GM06990 (cell line): ENCODE measurements around the gene ARL9.

Source experiments
- DNase-seq: peaks from one replicate; pipeline ENCODE4 v3.0.0-alpha.2; 2011; ENCODE audit not compliant: insufficient read length; ENCODE audit errors: extremely low read depth
- H3K27me3 ChIP-seq: replicated peaks from 2 replicates; pipeline ENCODE4 v1.6.0; 2011; ENCODE audit warnings: low read length; ENCODE audit not compliant: control insufficient read depth, insufficient read depth
- H3K36me3 ChIP-seq: 2 replicates; pipeline ENCODE4 v1.5.1; 2011; ENCODE audit warnings: low read length; ENCODE audit not compliant: control insufficient read depth, insufficient read depth
- H3K4me3 ChIP-seq: replicated peaks from 2 replicates; pipeline ENCODE4 v1.5.1; 2011; ENCODE audit warnings: low read depth, mild to moderate bottlenecking, control low read depth, low read length
- TF ChIP-seq, protein P1 (sequence below): IDR thresholded peaks from 2 replicates; pipeline ENCODE4 v1.5.1; 2011; ENCODE audit warnings: low read length, control low read depth, mild to moderate bottlenecking, inconsistent platforms; ENCODE audit not compliant: insufficient read depth, poor library complexity, severe bottlenecking

The ARL9 gene

DNA sequence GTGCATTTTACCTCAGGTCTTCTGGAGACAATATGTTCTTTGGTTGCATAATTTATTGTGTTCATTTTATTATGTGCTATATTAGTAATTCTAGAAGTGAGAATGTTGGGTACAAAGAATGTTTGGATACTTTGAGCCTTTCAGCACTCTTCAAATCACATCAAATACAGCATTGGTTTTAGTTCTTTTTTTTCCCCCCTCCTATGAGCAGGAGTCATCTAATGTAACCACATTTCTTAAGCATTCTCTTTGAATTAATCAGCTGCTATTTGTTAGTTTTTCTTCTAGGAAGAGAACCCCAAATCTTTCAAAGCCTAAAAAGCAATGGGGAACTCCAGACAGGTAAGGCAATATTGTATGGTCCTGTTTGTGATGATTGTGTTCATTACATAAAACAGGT lies 46.7 kb downstream of the ARL9 start:
- H3K4me3 ChIP-seq: no peak overlapping the region
- no peaks in the 10 kb centered on the region for H3K27me3 ChIP-seq
- DNase-seq: no peak
- no peaks in the 10 kb centered on the region for H3K36me3 ChIP-seq
- TF ChIP-seq, protein P1, sequence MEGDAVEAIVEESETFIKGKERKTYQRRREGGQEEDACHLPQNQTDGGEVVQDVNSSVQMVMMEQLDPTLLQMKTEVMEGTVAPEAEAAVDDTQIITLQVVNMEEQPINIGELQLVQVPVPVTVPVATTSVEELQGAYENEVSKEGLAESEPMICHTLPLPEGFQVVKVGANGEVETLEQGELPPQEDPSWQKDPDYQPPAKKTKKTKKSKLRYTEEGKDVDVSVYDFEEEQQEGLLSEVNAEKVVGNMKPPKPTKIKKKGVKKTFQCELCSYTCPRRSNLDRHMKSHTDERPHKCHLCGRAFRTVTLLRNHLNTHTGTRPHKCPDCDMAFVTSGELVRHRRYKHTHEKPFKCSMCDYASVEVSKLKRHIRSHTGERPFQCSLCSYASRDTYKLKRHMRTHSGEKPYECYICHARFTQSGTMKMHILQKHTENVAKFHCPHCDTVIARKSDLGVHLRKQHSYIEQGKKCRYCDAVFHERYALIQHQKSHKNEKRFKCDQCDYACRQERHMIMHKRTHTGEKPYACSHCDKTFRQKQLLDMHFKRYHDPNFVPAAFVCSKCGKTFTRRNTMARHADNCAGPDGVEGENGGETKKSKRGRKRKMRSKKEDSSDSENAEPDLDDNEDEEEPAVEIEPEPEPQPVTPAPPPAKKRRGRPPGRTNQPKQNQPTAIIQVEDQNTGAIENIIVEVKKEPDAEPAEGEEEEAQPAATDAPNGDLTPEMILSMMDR: no peak

DNA sequence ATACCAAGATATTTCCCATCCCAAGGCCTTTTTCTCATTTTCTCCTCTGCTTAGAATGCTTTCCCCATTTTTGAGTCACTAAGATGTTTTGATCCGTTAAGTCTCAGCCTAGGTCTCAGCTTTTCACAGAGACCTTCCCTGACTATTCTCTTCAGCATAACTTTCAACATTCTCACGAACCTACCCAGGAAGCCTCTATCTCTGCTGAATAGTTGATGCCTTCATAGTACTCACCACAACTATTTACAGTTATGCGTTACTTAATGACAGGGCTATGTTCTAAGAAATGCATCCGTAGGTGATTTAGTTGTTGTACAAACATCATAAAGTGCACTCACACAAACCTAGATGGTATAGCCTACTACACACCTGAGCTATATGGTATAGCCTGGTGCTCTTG lies 64.5 kb downstream of the ARL9 start:
- TF ChIP-seq, protein P1: no peak
- no peak overlapping the region for H3K4me3 ChIP-seq
- H3K27me3 ChIP-seq: no peaks in the 10 kb centered on the region
- no peak for DNase-seq
- H3K36me3 ChIP-seq: no peaks in the 10 kb centered on the region
